Liver (tissue), 9 donors: Measurements from ENCODE around the gene TRIM15. TPM values are rescaled to one million over a fixed set of nuclear protein-coding genes. Genes with fewer than 3 reads are reported as not detected.

Source experiments
- DNase-seq: peaks from one replicate; pipeline ENCODE4 v3.0.0-alpha.2; 2017; ENCODE audit warnings: low spot score
- H3K27ac ChIP-seq, 2 donors: one replicate each; pipeline ENCODE4 v1.7.0; 2013; ENCODE audit warnings: inconsistent platforms in 2 of 2, low read length in 2 of 2, control low read depth in 1 of 2, low read depth in 1 of 2, mild to moderate bottlenecking in 1 of 2
- H3K27me3 ChIP-seq, 4 donors: one replicate each; pipeline versions ENCODE4 v1.6.1 to v1.7.0; 2013; ENCODE audit warnings: low read length in 3 of 4, inconsistent platforms in 1 of 4, mild to moderate bottlenecking in 1 of 4, moderate library complexity in 1 of 4; ENCODE audit not compliant: control insufficient read depth in 4 of 4, insufficient read depth in 4 of 4
- H3K36me3 ChIP-seq, 4 donors: one replicate each; pipeline versions ENCODE4 v1.6.1 to v1.7.0; 2013; ENCODE audit warnings: low read length in 3 of 4, mild to moderate bottlenecking in 3 of 4, low read depth in 1 of 4, moderate library complexity in 1 of 4; ENCODE audit not compliant: control insufficient read depth in 4 of 4, insufficient read depth in 3 of 4
- H3K4me1 ChIP-seq, 4 donors: one replicate each; pipeline versions ENCODE4 v1.6.1 to v1.7.0; 2013; ENCODE audit warnings: low read length in 3 of 4, mild to moderate bottlenecking in 3 of 4, moderate library complexity in 1 of 4; ENCODE audit not compliant: control insufficient read depth in 4 of 4, insufficient read depth in 4 of 4
- H3K4me3 ChIP-seq, 3 donors: one replicate each; pipeline versions ENCODE4 v1.6.1 to v1.7.0; 2013; ENCODE audit warnings: low read length in 3 of 3, control low read depth in 1 of 3, low read depth in 1 of 3, mild to moderate bottlenecking in 1 of 3
- H3K9ac ChIP-seq, 2 donors: one replicate each; pipeline ENCODE4 v1.7.0; 2013; ENCODE audit warnings: low read length in 2 of 2, mild to moderate bottlenecking in 2 of 2, moderate library complexity in 2 of 2, control low read depth in 1 of 2, low read depth in 1 of 2
- H3K9me3 ChIP-seq, 4 donors: one replicate each; pipeline versions ENCODE4 v1.6.1 to v1.7.0; 2013; ENCODE audit warnings: low read length in 3 of 4; ENCODE audit not compliant: control insufficient read depth in 4 of 4
- ATF3 ChIP-seq: IDR thresholded peaks from 2 replicates; pipeline ENCODE4 v1.6.1; 2016; ENCODE audit warnings: antibody characterized with exemption
- CTCF ChIP-seq: fragments of 150-350 bp; IDR thresholded peaks from 2 replicates; pipeline ENCODE4 v1.5.1; 2017; ENCODE audit warnings: improper control_type of control experiment, low read depth, low read length; ENCODE audit not compliant: missing input control
- EGR1 ChIP-seq, 2 donors: IDR thresholded peaks; 2 replicates each; pipeline ENCODE4 v1.6.1; 2016 to 2018; ENCODE audit warnings: antibody characterized with exemption in 2 of 2, low read depth in 2 of 2
- FOXA1 ChIP-seq: IDR thresholded peaks from 2 replicates; pipeline ENCODE4 v1.6.1; 2016; ENCODE audit warnings: antibody characterized with exemption
- FOXA2 ChIP-seq: IDR thresholded peaks from 2 replicates; pipeline ENCODE4 v1.6.1; 2016; ENCODE audit warnings: antibody characterized with exemption
- GABPA ChIP-seq, 2 donors: IDR thresholded peaks in 1 of 2; conservative IDR thresholded peaks in 1 of 2; 2 replicates each; pipeline ENCODE4 v1.6.1; 2016; ENCODE audit warnings: antibody characterized with exemption in 2 of 2, mild to moderate bottlenecking in 1 of 2, moderate library complexity in 1 of 2
- HNF4A ChIP-seq, 2 donors: conservative IDR thresholded peaks; 2 replicates each; pipeline ENCODE4 v1.6.1; 2016; ENCODE audit warnings: antibody characterized with exemption in 2 of 2, mild to moderate bottlenecking in 2 of 2
- HNF4G ChIP-seq: IDR thresholded peaks from 2 replicates; pipeline ENCODE4 v1.6.1; 2016; ENCODE audit warnings: antibody characterized with exemption
- JUND ChIP-seq, 2 donors: IDR thresholded peaks; 2 replicates each; pipeline ENCODE4 v1.6.1; 2016; ENCODE audit warnings: antibody characterized with exemption in 2 of 2
- MAX ChIP-seq: IDR thresholded peaks from 2 replicates; pipeline ENCODE4 v1.6.1; 2016; ENCODE audit warnings: antibody characterized with exemption
- NR2F2 ChIP-seq: IDR thresholded peaks from 2 replicates; pipeline ENCODE4 v1.6.1; 2016; ENCODE audit warnings: antibody characterized with exemption
- RXRA ChIP-seq, 2 donors: IDR thresholded peaks; 2 replicates each; pipeline ENCODE4 v1.6.1; 2017 to 2018; ENCODE audit warnings: antibody characterized with exemption in 2 of 2, mild to moderate bottlenecking in 1 of 2
- SP1 ChIP-seq: IDR thresholded peaks from 2 replicates; pipeline ENCODE4 v1.6.1; 2018; ENCODE audit warnings: antibody characterized with exemption, mild to moderate bottlenecking
- TAF1 ChIP-seq: conservative IDR thresholded peaks from 2 replicates; pipeline ENCODE4 v1.6.1; 2016; ENCODE audit warnings: antibody characterized with exemption, mild to moderate bottlenecking
- YY1 ChIP-seq: IDR thresholded peaks from 2 replicates; pipeline ENCODE4 v1.6.1; 2016; ENCODE audit warnings: antibody characterized with exemption, mild to moderate bottlenecking
- ZBTB33 ChIP-seq: IDR thresholded peaks from 2 replicates; pipeline ENCODE4 v1.6.1; 2016; ENCODE audit warnings: antibody characterized with exemption
- WGBS: extraction: QIAGEN DNeasy Blood & Tissue Kit; methylation state at CpG from one replicate; pipeline ENCODE4 v1.1.7; 2013; 5-methylcytosine and 5-hydroxymethylcytosine counted together
- polyA plus RNA-seq, 2 donors: library from polyadenylated mRNA; stranded (reverse) in 1 of 2; unstranded in 1 of 2; fragments of 200-250 nt in 1 of 2; fragments of >200 nt in 1 of 2; fragmentation: Nextera tagmentation in 1 of 2; extraction: Ambion mirVana in 1 of 2; gene quantifications; one replicate each; pipeline versions ENCODE4 v1.2.1 to v1.2.3, GENCODE V29; 2013 to 2015
- total RNA-seq, 2 donors: library from RNA; depleted of rRNA; stranded (reverse); fragments of >200 nt; gene quantifications; one replicate each; pipeline ENCODE4 v1.2.3, GENCODE V29; 2014
- donor health status: healthy.
- donor health status: healthy.
- donor health status: healthy.
- donor health status: healthy.
- donor health status: healthy.

The TRIM15 gene
- total and polyA plus RNA-seq, 4 donors = 1.6 to 2.8 (median 1.9) TPM

GRCh38 chr6:30195951-30196350, 32.6 kb downstream of the TRIM15 start:
- H3K9ac ChIP-seq = no peak overlapping the region
- no peak for DNase-seq
- no peaks in the 10 kb centered on the region for H3K27me3 ChIP-seq
- whole genome bisulfite sequencing = 100% methylated on average over 1 of the region's 1 CpG
- H3K36me3 ChIP-seq = peaks cover 18 to 58% (median 40%) of the 10 kb centered on the region in 4 donors
- H3K27ac ChIP-seq = no peak overlapping the region
- TF ChIP-seq JUND (IDR thresholded peaks at IDR 0.05) (no peak), HNF4G (no peak), TAF1 (no peak), MAX (no peak), HNF4A (conservative IDR thresholded peaks at IDR 0.05) (no peak), RXRA (IDR thresholded peaks at IDR 0.05) (no peak), EGR1 (IDR thresholded peaks at IDR 0.05; ENCODE audit: low read depth in 2 of 2) (no peak), FOXA1 (no peak), SP1 (no peak), YY1 (no peak), FOXA2 (no peak), ATF3 (no peak), GABPA (IDR thresholded peaks at IDR 0.05 in 1 of 2, conservative IDR thresholded peaks at IDR 0.05 in 1 of 2) (no peak), ZBTB33 (no peak)
- H3K4me1 ChIP-seq = peaks cover 0 to 17% (median 11%) of the 10 kb centered on the region in 4 donors
- no peaks in the 10 kb centered on the region for H3K9me3 ChIP-seq
- no peak overlapping the region for H3K4me3 ChIP-seq

- H3K9me3 ChIP-seq = no peaks in the 10 kb centered on the region
- no peak overlapping the region for H3K4me3 ChIP-seq
- H3K27me3 ChIP-seq = no peaks in the 10 kb centered on the region
- peaks cover 1 to 21% (median 15%) of the 10 kb centered on the region in 4 donors for H3K4me1 ChIP-seq
- TF ChIP-seq MAX = no peak
- TF ChIP-seq RXRA (IDR thresholded peaks at IDR 0.05) = no peak
- TF ChIP-seq NR2F2 = no peak
- no peak for TF ChIP-seq YY1
- no peak for TF ChIP-seq SP1
- no peak for TF ChIP-seq CTCF
- TF ChIP-seq ZBTB33 = no peak
- no peak for TF ChIP-seq TAF1
- no peak for TF ChIP-seq HNF4A (conservative IDR thresholded peaks at IDR 0.05)
- no peak for TF ChIP-seq FOXA1
- no peak for TF ChIP-seq EGR1 (IDR thresholded peaks at IDR 0.05; ENCODE audit: low read depth in 2 of 2)
- no peak for TF ChIP-seq GABPA (IDR thresholded peaks at IDR 0.05 in 1 of 2, conservative IDR thresholded peaks at IDR 0.05 in 1 of 2)
- no peak for TF ChIP-seq JUND (IDR thresholded peaks at IDR 0.05)
- no peak for TF ChIP-seq HNF4G
- H3K36me3 ChIP-seq = peaks cover 18 to 54% (median 38%) of the 10 kb centered on the region in 4 donors
- WGBS = 95% methylated on average over 12 of the region's 12 CpGs
- no peak for DNase-seq
- no peak overlapping the region for H3K27ac ChIP-seq
- H3K9ac ChIP-seq = no peak overlapping the region
These were observed 33.0 kb downstream of the TRIM15 start for GRCh38 chr6:30196376-30196775.
